Lower lobe of right lung (tissue), 2 donors: Measurements from ENCODE around the gene RAD51B. TPM values are rescaled to one million over a fixed set of nuclear protein-coding genes. Genes with fewer than 3 reads are reported as not detected.
"Not testable (repeated sequence)": the region's sequence is repeated elsewhere in the genome, so short reads cannot be mapped to it uniquely, and the experiment has no call there.

Experiments
- ATAC-seq, 2 donors: fragments of 200-7000 bp; cut with Tn5 transposase; one replicate each; pipeline ENCODE4 v1.9.1; 2020 to 2022; ENCODE audit warnings: mild to moderate bottlenecking in 2 of 2, moderate library complexity in 2 of 2
- DNase-seq: peaks from one replicate; pipeline ENCODE4 v3.0.0-alpha.2; 2020
- H3K27ac ChIP-seq: fragments of 200-600 bp; one replicate; pipeline ENCODE4 v1.8.0; 2022
- H3K27me3 ChIP-seq: fragments of 200-600 bp; one replicate; pipeline ENCODE4 v1.8.0; 2022; ENCODE audit warnings: low read depth
- H3K36me3 ChIP-seq: fragments of 200-600 bp; one replicate; pipeline ENCODE4 v1.8.0; 2022; ENCODE audit warnings: mild to moderate bottlenecking
- H3K4me1 ChIP-seq: fragments of 200-600 bp; one replicate; pipeline ENCODE4 v1.8.0; 2022
- H3K4me3 ChIP-seq: fragments of 200-600 bp; one replicate; pipeline ENCODE4 v1.8.0; 2022; ENCODE audit warnings: mild to moderate bottlenecking
- H3K9me3 ChIP-seq: fragments of 200-600 bp; one replicate; pipeline ENCODE4 v1.8.0; 2022
- intact Hi-C: fragments of 100-400 bp; cut with DNase I; formaldehyde crosslinking; loops from one replicate; pipeline ENCODE4 v1.11.0; 2022
- total RNA-seq: library from RNA; stranded (reverse); fragmentation: NEBNext Ultra II Directional; extraction: Animal tissue kit (Norgen Biotek cat#: 25700); gene quantifications from one replicate; pipeline ENCODE4 v1.2.1, GENCODE V29; 2021
- TF ChIP-seq, protein P1 (sequence below): fragments of 200-600 bp; IDR thresholded peaks from one replicate; pipeline ENCODE4 v1.8.0; 2022; ENCODE audit warnings: antibody characterized with exemption, mild to moderate bottlenecking
- donor health status: DM: no; HTN: yes; CAD: no; lungs with severe emphysema.

The RAD51B gene
- total RNA-seq, 1 donor from 2014 or later, result 22.2 TPM

- no peaks in the 10 kb centered on the region for H3K36me3 ChIP-seq
- peaks cover 23% of the 10 kb centered on the region for H3K4me1 ChIP-seq
- TF ChIP-seq, protein P1, sequence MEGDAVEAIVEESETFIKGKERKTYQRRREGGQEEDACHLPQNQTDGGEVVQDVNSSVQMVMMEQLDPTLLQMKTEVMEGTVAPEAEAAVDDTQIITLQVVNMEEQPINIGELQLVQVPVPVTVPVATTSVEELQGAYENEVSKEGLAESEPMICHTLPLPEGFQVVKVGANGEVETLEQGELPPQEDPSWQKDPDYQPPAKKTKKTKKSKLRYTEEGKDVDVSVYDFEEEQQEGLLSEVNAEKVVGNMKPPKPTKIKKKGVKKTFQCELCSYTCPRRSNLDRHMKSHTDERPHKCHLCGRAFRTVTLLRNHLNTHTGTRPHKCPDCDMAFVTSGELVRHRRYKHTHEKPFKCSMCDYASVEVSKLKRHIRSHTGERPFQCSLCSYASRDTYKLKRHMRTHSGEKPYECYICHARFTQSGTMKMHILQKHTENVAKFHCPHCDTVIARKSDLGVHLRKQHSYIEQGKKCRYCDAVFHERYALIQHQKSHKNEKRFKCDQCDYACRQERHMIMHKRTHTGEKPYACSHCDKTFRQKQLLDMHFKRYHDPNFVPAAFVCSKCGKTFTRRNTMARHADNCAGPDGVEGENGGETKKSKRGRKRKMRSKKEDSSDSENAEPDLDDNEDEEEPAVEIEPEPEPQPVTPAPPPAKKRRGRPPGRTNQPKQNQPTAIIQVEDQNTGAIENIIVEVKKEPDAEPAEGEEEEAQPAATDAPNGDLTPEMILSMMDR, result no peak
- no peaks in the 10 kb centered on the region for H3K27me3 ChIP-seq
- H3K9me3 ChIP-seq, result no peaks in the 10 kb centered on the region
- no peak for ATAC-seq
- no peak for DNase-seq
- H3K27ac ChIP-seq, result no peak overlapping the region
- H3K4me3 ChIP-seq, result no peak overlapping the region
- intact Hi-C loops, result no loop called here
Measured at GRCh38 chr14:68111097-68111852, 291.7 kb downstream of the RAD51B start.

GRCh38 chr14:68111853-68112270 is 292.3 kb downstream of the RAD51B start:
- peaks cover 23% of the 10 kb centered on the region for H3K4me1 ChIP-seq
- H3K4me3 ChIP-seq, result no peak overlapping the region
- H3K27me3 ChIP-seq, result no peaks in the 10 kb centered on the region
- no peaks in the 10 kb centered on the region for H3K36me3 ChIP-seq
- H3K27ac ChIP-seq, result no peak overlapping the region
- H3K9me3 ChIP-seq, result no peaks in the 10 kb centered on the region
- intact Hi-C loops, result no loop called here
- TF ChIP-seq, protein P1, result no peak
- ATAC-seq, result no peak
- no peak for DNase-seq

DNA sequence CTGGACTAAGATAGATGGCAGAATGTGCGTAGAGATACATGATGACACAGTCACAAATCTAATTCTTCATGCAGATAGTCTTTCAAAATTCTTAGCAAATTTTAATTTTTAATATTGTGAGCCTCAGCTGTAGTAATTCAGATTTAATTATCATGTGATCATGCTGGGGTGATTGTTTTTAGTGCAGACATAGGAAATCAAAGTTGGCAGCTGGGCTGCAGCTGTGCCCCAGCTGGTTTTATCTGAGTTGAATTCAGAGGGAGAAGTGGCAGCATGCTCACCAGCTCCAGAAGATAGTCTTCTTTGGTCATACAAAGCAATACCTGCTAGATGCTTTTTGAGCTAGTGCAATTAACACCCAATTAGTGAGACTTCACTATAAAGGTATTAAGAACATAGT is 292.9 kb downstream of the RAD51B start:
- no peak for ATAC-seq
- intact Hi-C loops, result no loop called here
- Histone ChIP-seq H3K36me3 (no peaks in the 10 kb centered on the region), H3K27me3 (no peaks in the 10 kb centered on the region), H3K27ac (no peak overlapping the region), H3K4me3 (no peak overlapping the region), H3K9me3 (no peaks in the 10 kb centered on the region), H3K4me1 (peaks cover 23% of the 10 kb centered on the region)
- no peak for DNase-seq
- TF ChIP-seq, protein P1, result no peak

GRCh38 chr14:68113343-68113930 is 293.9 kb downstream of the RAD51B start:
- Histone ChIP-seq H3K4me3 (no peak overlapping the region), H3K27ac (no peak overlapping the region), H3K9me3 (no peaks in the 10 kb centered on the region), H3K27me3 (no peaks in the 10 kb centered on the region), H3K36me3 (no peaks in the 10 kb centered on the region), H3K4me1 (peaks cover 23% of the 10 kb centered on the region)
- DNase-seq (no peak), ATAC-seq (no peak)
- TF ChIP-seq, protein P1, result no peak
- intact Hi-C loops, result no loop called here

DNA sequence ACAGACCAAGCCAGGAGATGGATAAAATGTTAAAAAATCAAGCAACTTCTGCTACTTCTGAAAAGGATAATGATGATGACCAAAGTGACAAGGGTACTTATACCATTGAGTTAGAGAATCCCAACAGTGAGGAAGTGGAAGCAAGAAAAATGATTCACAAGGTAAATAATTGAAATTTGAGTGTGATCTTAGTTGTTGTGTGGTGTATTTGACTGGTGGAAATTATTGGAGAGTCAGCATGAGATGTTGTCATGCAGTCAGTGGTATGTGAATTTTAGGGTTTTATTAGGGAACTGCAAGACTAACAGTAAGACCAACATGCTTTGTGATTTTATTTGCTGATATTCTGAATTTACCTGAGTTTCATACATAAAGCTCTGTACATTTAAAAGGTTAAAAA is 296.4 kb downstream of the RAD51B start:
- intact Hi-C loops, DNase-seq: not testable (repeated sequence)

DNA sequence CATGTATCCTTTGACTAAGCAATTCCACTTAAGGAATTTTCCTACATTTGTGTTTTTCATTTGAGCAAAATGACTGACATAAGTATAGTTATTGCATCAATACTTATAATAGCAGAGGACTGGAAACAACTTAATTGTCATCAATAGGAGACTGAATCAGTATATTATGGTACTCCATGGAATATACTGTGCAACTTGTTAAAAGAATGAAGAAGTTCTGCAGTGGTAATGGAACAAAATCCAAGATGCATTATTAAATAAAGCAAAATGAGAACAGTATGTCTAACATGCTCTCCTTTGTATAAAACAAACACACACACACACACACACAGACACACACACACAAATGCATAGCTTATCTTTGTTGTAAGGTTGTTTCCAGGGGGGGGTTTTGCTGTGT is 303.1 kb downstream of the RAD51B start:
- ATAC-seq, result no peak
- no peak overlapping the region for H3K27ac ChIP-seq
- TF ChIP-seq, protein P1, result no peak
- H3K4me1 ChIP-seq, result peaks cover 16% of the 10 kb centered on the region
- no peaks in the 10 kb centered on the region for H3K9me3 ChIP-seq
- H3K36me3 ChIP-seq, result no peaks in the 10 kb centered on the region
- no peak overlapping the region for H3K4me3 ChIP-seq
- intact Hi-C loops, result no loop called here
- DNase-seq, result no peak
- no peaks in the 10 kb centered on the region for H3K27me3 ChIP-seq

More for the DNA sequence above, 296.4 kb downstream of the RAD51B start:
- H3K4me3 ChIP-seq, H3K27me3 ChIP-seq, ATAC-seq, H3K36me3 ChIP-seq, H3K27ac ChIP-seq, H3K4me1 ChIP-seq, H3K9me3 ChIP-seq: not testable (repeated sequence)
